Peyer's patch (tissue), 4 donors: ENCODE results near the gene HS6ST3. TPM values are rescaled to one million over a fixed set of nuclear protein-coding genes. Genes with fewer than 3 reads are reported as not detected.

Experiments
- DNase-seq, 3 donors: peaks; one replicate each; pipeline ENCODE4 v3.0.0-alpha.2; 2017 to 2019
- H3K27ac ChIP-seq, 4 donors: fragments of 200-600 bp; sonication (generic); one replicate each; pipeline ENCODE4 v1.5.1; 2016 to 2019
- H3K27me3 ChIP-seq, 2 donors: fragments of 200-600 bp; sonication (generic); one replicate each; pipeline ENCODE4 v1.5.1; 2019
- H3K36me3 ChIP-seq, 3 donors: fragments of 200-600 bp; sonication (generic); one replicate each; pipeline ENCODE4 v1.5.1; 2016 to 2019
- H3K4me1 ChIP-seq, 4 donors: fragments of 200-600 bp; sonication (generic); one replicate each; pipeline ENCODE4 v1.5.1; 2016 to 2019
- H3K4me3 ChIP-seq, 4 donors: fragments of 200-600 bp; sonication (generic); 1 replicate in 3 of 4; 2 replicates in 1 of 4; pipeline ENCODE4 v1.5.1; 2016 to 2019; ENCODE audit warnings: mild to moderate bottlenecking in 1 of 4
- H3K9me3 ChIP-seq, 4 donors: fragments of 200-600 bp; sonication (generic); one replicate each; pipeline ENCODE4 v1.5.1; 2016 to 2019; ENCODE audit warnings: mild to moderate bottlenecking in 1 of 4
- CTCF ChIP-seq, 6 experiments: fragments of 450-650 bp in 4 of 6; fragments of 200-600 bp in 2 of 6; sonication (generic) in 1 of 6; IDR thresholded peaks; one replicate each; pipeline ENCODE4 v1.5.1; 2017 to 2019; ENCODE audit warnings: antibody characterized with exemption in 6 of 6, mild to moderate bottlenecking in 3 of 6, moderate library complexity in 1 of 6
- POLR2A ChIP-seq, 2 donors: fragments of 450-650 bp; IDR thresholded peaks; one replicate each; pipeline ENCODE4 v1.5.1; 2017; ENCODE audit warnings: antibody characterized with exemption in 2 of 2, mild to moderate bottlenecking in 2 of 2, moderate library complexity in 2 of 2
- total RNA-seq, 4 donors: library from RNA; depleted of rRNA; stranded (reverse); fragments of >200 nt; gene quantifications; one replicate each; pipeline ENCODE4 v1.1.0, GENCODE V29; 2016

HS6ST3 gene
- total RNA-seq, 4 donors from 2014 or later, result 0.09 TPM; not detected in 3

GRCh38 chr13:96415831-96416385, 326.0 kb downstream of the HS6ST3 start:
- no peaks in the 10 kb centered on the region for H3K9me3 ChIP-seq
- no peak for TF ChIP-seq CTCF (IDR thresholded peaks at IDR 0.05)
- H3K4me3 ChIP-seq, result no peak overlapping the region
- H3K36me3 ChIP-seq, result no peaks in the 10 kb centered on the region
- no peaks in the 10 kb centered on the region for H3K27me3 ChIP-seq
- H3K27ac ChIP-seq, result no peak overlapping the region
- DNase-seq, result no peak
- H3K4me1 ChIP-seq, result no peaks in the 10 kb centered on the region

- H3K4me1 ChIP-seq, result no peaks in the 10 kb centered on the region
- no peaks in the 10 kb centered on the region for H3K27me3 ChIP-seq
- no peak for DNase-seq
- no peaks in the 10 kb centered on the region for H3K9me3 ChIP-seq
- no peaks in the 10 kb centered on the region for H3K36me3 ChIP-seq
- no peak for TF ChIP-seq CTCF (IDR thresholded peaks at IDR 0.05)
- no peak for TF ChIP-seq POLR2A (IDR thresholded peaks at IDR 0.05)
- no peak overlapping the region for H3K27ac ChIP-seq
- no peak overlapping the region for H3K4me3 ChIP-seq
Observed at GRCh38 chr13:96417939-96418685, 328.2 kb downstream of the HS6ST3 start.

- Histone ChIP-seq H3K4me3 (no peak overlapping the region), H3K36me3 (no peaks in the 10 kb centered on the region), H3K9me3 (no peaks in the 10 kb centered on the region), H3K4me1 (no peaks in the 10 kb centered on the region), H3K27ac (no peak overlapping the region), H3K27me3 (no peaks in the 10 kb centered on the region)
- TF ChIP-seq POLR2A (IDR thresholded peaks at IDR 0.05), result no peak
- DNase-seq, result no peak
Observed at GRCh38 chr13:96421314-96421713, 331.4 kb downstream of the HS6ST3 start.

- TF ChIP-seq CTCF (IDR thresholded peaks at IDR 0.05), result no peak
- no peak for TF ChIP-seq POLR2A (IDR thresholded peaks at IDR 0.05)
- Histone ChIP-seq H3K27me3 (no peaks in the 10 kb centered on the region), H3K36me3 (no peaks in the 10 kb centered on the region), H3K9me3 (no peaks in the 10 kb centered on the region), H3K4me3 (no peak overlapping the region), H3K27ac (no peak overlapping the region), H3K4me1 (no peaks in the 10 kb centered on the region)
- no peak for DNase-seq
Observed at GRCh38 chr13:96422002-96422401, 332.1 kb downstream of the HS6ST3 start.

GRCh38 chr13:96426167-96426566, 336.3 kb downstream of the HS6ST3 start:
- Histone ChIP-seq H3K9me3 (no peaks in the 10 kb centered on the region), H3K4me1 (no peaks in the 10 kb centered on the region), H3K36me3 (no peaks in the 10 kb centered on the region), H3K27me3 (no peaks in the 10 kb centered on the region), H3K27ac (no peak overlapping the region), H3K4me3 (no peak overlapping the region)
- DNase-seq, result no peak
- no peak for TF ChIP-seq POLR2A (IDR thresholded peaks at IDR 0.05)
- no peak for TF ChIP-seq CTCF (IDR thresholded peaks at IDR 0.05)

- Histone ChIP-seq H3K9me3 (no peaks in the 10 kb centered on the region), H3K36me3 (no peaks in the 10 kb centered on the region), H3K27ac (no peak overlapping the region), H3K27me3 (no peaks in the 10 kb centered on the region), H3K4me1 (no peaks in the 10 kb centered on the region), H3K4me3 (no peak overlapping the region)
- DNase-seq, result no peak
- TF ChIP-seq CTCF (IDR thresholded peaks at IDR 0.05), result no peak
- TF ChIP-seq POLR2A (IDR thresholded peaks at IDR 0.05), result no peak
Observed at GRCh38 chr13:96428911-96429310, 339.0 kb downstream of the HS6ST3 start.
